GM12873 (cell line): ENCODE results near the gene TUBG1.

ENCODE experiments used
- TF ChIP-seq, protein P1 (sequence below): IDR thresholded peaks from 2 replicates; pipeline ENCODE4 v1.5.1; 2012; ENCODE audit warnings: low read depth, mild to moderate bottlenecking, moderate library complexity, low read length, control low read depth; ENCODE audit not compliant: insufficient read depth; ENCODE audit errors: missing control alignments

The TUBG1 gene

DNA sequence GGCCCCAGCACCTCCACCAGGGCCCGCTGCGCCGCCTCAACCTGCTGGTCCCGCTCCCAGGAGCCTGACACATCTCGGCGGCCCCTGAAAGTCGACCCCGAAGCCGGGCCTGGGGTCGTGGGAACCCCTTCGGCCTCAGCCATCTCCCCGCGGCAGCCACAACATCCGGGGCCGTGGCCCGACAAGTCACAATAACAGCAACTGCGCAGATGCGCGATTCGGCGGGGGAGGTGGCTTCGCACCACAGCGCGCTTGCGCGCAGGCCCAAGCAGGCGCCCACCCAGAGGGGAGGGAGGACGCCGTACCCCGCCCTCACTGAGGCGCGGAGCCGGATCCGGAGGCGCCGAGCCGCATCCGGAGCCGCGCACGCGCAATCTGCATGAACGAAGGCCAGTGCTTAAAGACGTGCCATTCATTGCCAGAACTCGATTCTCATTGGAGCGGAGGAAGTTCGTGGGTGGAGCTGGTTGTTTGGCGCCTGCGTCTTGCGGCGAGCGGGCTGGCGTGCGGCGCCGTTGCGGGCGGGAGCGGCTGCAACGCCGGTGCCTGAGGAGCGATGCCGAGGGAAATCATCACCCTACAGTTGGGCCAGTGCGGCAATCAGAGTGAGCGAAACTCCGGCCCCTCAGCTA, at the start of gene TUBG1, which contains the start of gene RETREG3:
Gene TUBG1, plus strand, starts transcription at position 502 of the 632 bp plus-strand sequence. Its CDS starts 55 bp downstream, at position 557.
Gene RETREG3, minus strand, starts transcription at position 193 of the 632 bp plus-strand sequence. Its CDS starts 50 bp downstream, at position 143.
- TF ChIP-seq, protein P1, sequence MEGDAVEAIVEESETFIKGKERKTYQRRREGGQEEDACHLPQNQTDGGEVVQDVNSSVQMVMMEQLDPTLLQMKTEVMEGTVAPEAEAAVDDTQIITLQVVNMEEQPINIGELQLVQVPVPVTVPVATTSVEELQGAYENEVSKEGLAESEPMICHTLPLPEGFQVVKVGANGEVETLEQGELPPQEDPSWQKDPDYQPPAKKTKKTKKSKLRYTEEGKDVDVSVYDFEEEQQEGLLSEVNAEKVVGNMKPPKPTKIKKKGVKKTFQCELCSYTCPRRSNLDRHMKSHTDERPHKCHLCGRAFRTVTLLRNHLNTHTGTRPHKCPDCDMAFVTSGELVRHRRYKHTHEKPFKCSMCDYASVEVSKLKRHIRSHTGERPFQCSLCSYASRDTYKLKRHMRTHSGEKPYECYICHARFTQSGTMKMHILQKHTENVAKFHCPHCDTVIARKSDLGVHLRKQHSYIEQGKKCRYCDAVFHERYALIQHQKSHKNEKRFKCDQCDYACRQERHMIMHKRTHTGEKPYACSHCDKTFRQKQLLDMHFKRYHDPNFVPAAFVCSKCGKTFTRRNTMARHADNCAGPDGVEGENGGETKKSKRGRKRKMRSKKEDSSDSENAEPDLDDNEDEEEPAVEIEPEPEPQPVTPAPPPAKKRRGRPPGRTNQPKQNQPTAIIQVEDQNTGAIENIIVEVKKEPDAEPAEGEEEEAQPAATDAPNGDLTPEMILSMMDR = peak; percentile 31

DNA sequence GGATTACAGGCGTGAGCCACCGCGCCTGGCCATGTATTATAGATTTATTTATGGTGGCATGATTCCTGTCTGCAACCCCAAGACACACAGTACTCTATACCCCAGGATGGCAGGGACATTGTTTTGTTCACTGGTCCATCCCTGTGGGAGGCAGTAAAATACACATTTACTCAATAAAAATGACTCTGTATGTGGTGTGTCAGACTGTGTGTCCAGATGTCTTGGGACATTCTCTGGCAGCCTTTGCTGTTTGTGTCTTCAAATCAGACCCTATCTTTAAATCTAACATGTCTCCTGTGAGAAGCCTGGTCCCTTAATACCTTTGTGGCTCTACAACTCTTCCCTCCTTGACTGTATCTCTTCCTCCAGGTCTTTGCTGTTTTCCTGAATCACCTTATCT, 49.2 kb upstream of the TUBG1 start:
- TF ChIP-seq, protein P1 = no peak

DNA sequence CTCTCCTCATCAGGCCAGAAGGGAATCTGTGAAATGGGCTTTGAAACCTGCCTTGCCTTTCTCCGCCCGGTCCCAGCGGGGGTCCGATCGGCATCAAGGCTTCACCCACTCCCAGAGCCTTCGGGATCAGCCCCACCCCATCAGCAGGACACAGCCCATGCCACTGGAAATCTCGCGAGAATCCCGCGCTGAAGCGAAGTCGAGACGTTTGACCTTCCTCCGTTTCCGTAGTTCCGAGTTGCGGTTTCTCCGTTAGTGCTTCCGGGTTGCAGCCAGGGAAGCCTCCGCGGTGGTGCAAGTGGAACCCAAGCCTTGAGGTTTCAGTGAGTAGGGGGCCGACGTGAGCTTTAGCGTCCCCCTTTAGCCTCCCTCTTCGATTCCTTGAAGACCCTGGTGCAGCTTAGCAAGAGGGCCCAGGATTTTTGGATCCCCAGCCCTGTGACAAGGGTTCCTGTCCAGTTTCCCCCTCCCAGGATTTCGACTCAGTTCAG, 47.5 kb upstream of the TUBG1 start, which contains the start of gene COASY:
Gene COASY, plus strand, starts transcription at position 252 of the 491 bp plus-strand sequence. CDS start 475 bp downstream, outside the sequence.
- TF ChIP-seq, protein P1 = no peak

DNA sequence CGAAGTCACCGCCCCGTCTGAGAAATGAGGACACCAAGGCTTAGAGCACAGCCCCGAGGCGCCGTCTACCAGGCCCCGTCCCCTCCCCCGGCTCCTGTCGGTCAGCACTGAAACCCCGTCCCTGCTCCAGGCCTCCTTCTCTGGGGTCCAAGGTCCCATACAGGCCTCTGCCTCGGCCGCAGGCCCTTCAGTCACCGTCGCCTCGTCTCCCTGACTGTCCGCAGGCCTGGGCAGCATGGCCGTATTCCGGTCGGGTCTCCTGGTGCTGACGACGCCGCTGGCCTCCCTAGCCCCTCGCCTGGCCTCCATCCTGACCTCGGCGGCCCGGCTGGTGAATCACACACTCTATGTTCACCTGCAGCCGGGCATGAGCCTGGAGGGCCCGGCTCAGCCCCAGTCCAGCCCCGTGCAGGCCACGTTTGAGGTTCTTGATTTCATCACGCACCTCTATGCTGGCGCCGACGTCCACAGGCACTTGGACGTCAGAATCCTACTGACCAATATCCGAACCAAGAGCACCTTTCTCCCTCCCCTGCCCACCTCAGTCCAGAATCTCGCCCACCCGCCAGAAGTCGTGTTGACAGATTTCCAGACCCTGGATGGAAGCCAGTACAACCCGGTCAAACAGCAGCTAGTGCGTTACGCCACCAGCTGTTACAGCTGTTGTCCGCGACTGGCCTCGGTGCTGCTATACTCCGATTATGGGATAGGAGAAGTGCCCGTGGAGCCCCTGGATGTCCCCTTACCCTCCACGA, 46.9 kb upstream of the TUBG1 start:
- TF ChIP-seq, protein P1 = no peak

DNA sequence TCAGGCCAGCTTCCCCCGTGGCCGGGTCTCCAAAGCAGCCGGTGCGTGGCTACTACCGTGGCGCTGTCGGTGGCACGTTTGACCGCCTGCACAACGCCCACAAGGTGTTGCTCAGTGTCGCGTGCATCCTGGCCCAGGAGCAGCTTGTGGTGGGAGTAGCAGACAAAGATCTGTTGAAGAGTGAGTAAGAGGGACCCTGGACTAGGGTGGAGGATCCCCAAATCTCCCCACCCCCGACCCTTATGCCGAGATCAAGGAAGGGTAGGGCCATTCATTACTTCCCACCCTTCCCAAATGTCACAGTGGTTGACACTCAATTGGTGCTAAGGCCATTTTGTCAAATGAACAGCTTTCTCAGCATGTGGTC, 46.4 kb upstream of the TUBG1 start:
- TF ChIP-seq, protein P1 = no peak

DNA sequence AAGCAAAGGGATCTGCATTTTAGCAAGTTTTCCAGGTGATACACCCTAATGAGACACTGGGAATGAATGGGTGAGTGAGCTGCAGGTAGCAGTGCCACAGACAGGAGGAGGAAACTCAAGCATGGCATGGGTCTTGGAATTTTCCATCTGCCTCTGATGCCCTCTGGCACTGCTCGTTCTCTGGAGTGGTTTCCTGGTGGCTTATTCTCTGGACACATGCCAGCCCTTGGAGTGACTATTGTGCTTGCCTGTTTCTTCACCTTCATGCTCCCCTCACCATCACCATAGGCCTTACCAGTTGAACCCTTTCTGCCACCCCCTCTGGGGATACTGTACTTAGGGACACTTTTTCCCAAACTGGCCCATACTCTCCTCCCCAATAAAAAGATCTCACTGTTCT, 45.9 kb upstream of the TUBG1 start:
- TF ChIP-seq, protein P1 = no peak

DNA sequence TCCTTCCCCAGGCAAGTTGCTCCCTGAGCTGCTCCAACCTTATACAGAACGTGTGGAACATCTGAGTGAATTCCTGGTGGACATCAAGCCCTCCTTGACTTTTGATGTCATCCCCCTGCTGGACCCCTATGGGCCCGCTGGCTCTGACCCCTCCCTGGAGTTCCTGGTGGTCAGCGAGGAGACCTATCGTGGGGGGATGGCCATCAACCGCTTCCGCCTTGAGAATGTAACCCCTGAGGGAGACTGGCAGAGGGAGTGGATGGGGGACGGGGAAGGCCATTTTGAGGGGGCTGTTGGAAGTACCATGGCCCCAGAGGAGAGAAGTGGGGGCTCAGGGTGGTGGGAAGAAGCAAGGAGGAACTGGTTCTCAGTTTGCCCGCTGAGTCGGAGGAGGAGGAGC, 45.5 kb upstream of the TUBG1 start:
- TF ChIP-seq, protein P1 = no peak
